A549 (cell line): ENCODE measurements around the gene SCFD1. TPM values are rescaled to one million over a fixed set of nuclear protein-coding genes. Genes with fewer than 3 reads are reported as not detected.

Experiments used
- ATAC-seq, 2 experiments: fragments of 200-7000 bp in 1 of 2; fragments of >200 bp in 1 of 2; cut with Nextera tagmentation in 1 of 2; cut with Tn5 transposase in 1 of 2; 3 replicates each; pipeline versions ENCODE4 v1.8.0 to v1.9.1; 2018 to 2020; ENCODE audit warnings: mild to moderate bottlenecking in 1 of 2, moderate library complexity in 1 of 2
- CTCF ChIA-PET: fragments of 300-600 bp; sonication (Branson Sonifier 250); formaldehyde crosslinking; extraction: SDS; loops from one replicate; lab custom pipeline; 2021; ENCODE audit warnings: antibody characterized with exemption, inconsistent platforms; lab: Yijun Ruan, JAX
- POLR2A ChIA-PET: fragments of 350-600 bp; formaldehyde crosslinking; extraction: SDS; loops from one replicate; lab custom pipeline; 2021; ENCODE audit warnings: antibody characterized with exemption, inconsistent platforms; lab: Yijun Ruan, JAX
- DNase-seq, 2 experiments: peaks; one replicate each; pipeline versions ENCODE4 v3.0.0 to v3.0.0-alpha.2; 2011 to 2016; ENCODE audit warnings: low read depth in 1 of 2, low spot score in 1 of 2
- FAIRE-seq: peaks from 2 replicates; lab custom pipeline; 2011; peaks lifted over from hg19 to GRCh38; lab: Jason Lieb, UNC
- H3K27ac ChIP-seq, 2 experiments: fragments of >200 bp; sonication (Bioruptor Twin); formaldehyde crosslinking; 3 replicates each; pipeline ENCODE4 v1.5.1; 2016 to 2017
- H3K4me1 ChIP-seq: fragments of >200 bp; sonication (Bioruptor Twin); formaldehyde crosslinking; 3 replicates; pipeline ENCODE4 v1.6.1; 2016
- H3K4me2 ChIP-seq: fragments of >200 bp; sonication (Bioruptor Twin); formaldehyde crosslinking; 3 replicates; pipeline ENCODE4 v1.6.1; 2016
- H3K4me3 ChIP-seq: fragments of >200 bp; sonication (Bioruptor Twin); formaldehyde crosslinking; 3 replicates; pipeline ENCODE4 v1.5.1; 2016
- H3K9me3 ChIP-seq: fragments of >200 bp; sonication (Bioruptor Twin); formaldehyde crosslinking; 3 replicates; pipeline ENCODE4 v1.6.1; 2016
- CHD4 ChIP-seq: fragments of 200-600 bp; sonication (generic); IDR thresholded peaks from 2 replicates; pipeline ENCODE4 v1.6.1; 2016; ENCODE audit warnings: antibody characterized with exemption, mild to moderate bottlenecking, borderline replicate concordance
- CTCF ChIP-seq: fragments of >200 bp; sonication (Bioruptor Twin); formaldehyde crosslinking; IDR thresholded peaks from 3 replicates; pipeline ENCODE4 v1.5.1; 2016
- EHMT2 ChIP-seq: fragments of 200-600 bp; sonication (generic); IDR thresholded peaks from 2 replicates; pipeline ENCODE4 v1.6.1; 2016; ENCODE audit warnings: antibody characterized with exemption, low read depth, mild to moderate bottlenecking, moderate library complexity
- FOSB ChIP-seq: fragments of 250-450 bp; sonication (Bioruptor Pico); IDR thresholded peaks from 2 replicates; pipeline ENCODE4 v1.5.0; 2020; ENCODE audit warnings: mild to moderate bottlenecking, moderate library complexity
- FOSL2 ChIP-seq, 2 experiments: fragments of 450-650 bp in 1 of 2; fragments of >200 bp in 1 of 2; sonication (Bioruptor Twin) in 1 of 2; formaldehyde crosslinking; IDR thresholded peaks; 2 replicates each; pipeline versions ENCODE4 v1.5.0 to v1.6.1; 2016 to 2020; ENCODE audit warnings: mild to moderate bottlenecking in 1 of 2, moderate library complexity in 1 of 2
- HOXB5 ChIP-seq: fragments of 250-450 bp; sonication (Bioruptor Pico); IDR thresholded peaks from 2 replicates; pipeline ENCODE4 v1.5.0; 2020; ENCODE audit warnings: mild to moderate bottlenecking, moderate library complexity
- JUN ChIP-seq, 2 experiments: fragments of >200 bp; sonication (Bioruptor Twin); formaldehyde crosslinking; IDR thresholded peaks; 2 replicates in 1 of 2; 3 replicates in 1 of 2; pipeline ENCODE4 v1.6.1; 2016 to 2017
- JUNB ChIP-seq: fragments of >200 bp; sonication (Bioruptor Twin); formaldehyde crosslinking; IDR thresholded peaks from 2 replicates; pipeline ENCODE4 v1.6.1; 2016
- MAX ChIP-seq: IDR thresholded peaks from 2 replicates; pipeline ENCODE4 v1.6.1; 2012
- MYC ChIP-seq: IDR thresholded peaks from 2 replicates; pipeline ENCODE4 v1.6.1; 2012; ENCODE audit warnings: mild to moderate bottlenecking, inconsistent platforms, low read length, improper control_type of control experiment, borderline replicate concordance
- NPAS2 ChIP-seq: fragments of 250-450 bp; sonication (Bioruptor Pico); IDR thresholded peaks from 2 replicates; pipeline ENCODE4 v1.8.0; 2022; ENCODE audit warnings: mild to moderate bottlenecking, moderate library complexity, borderline replicate concordance
- POLR2A ChIP-seq: IDR thresholded peaks from 2 replicates; pipeline ENCODE4 v1.6.1; 2012; ENCODE audit warnings: mild to moderate bottlenecking, low read length
- RAD21 ChIP-seq, 2 experiments: fragments of >200 bp in 1 of 2; sonication (Bioruptor Twin) in 1 of 2; formaldehyde crosslinking in 1 of 2; IDR thresholded peaks in 1 of 2; conservative IDR thresholded peaks in 1 of 2; 2 replicates in 1 of 2; 3 replicates in 1 of 2; pipeline ENCODE4 v1.6.1; 2012 to 2018; ENCODE audit warnings: inconsistent platforms in 1 of 2
- RARB ChIP-seq: fragments of 250-450 bp; sonication (Bioruptor Pico); IDR thresholded peaks from 2 replicates; pipeline ENCODE4 v1.8.0; 2021; ENCODE audit warnings: mild to moderate bottlenecking, moderate library complexity
- RNF2 ChIP-seq: fragments of 200-600 bp; sonication (generic); IDR thresholded peaks from 2 replicates; pipeline ENCODE4 v1.6.1; 2016; ENCODE audit warnings: low read depth, mild to moderate bottlenecking, antibody characterized with exemption, moderate library complexity, borderline replicate concordance
- SREBF2 ChIP-seq: fragments of 450-650 bp; IDR thresholded peaks from 2 replicates; pipeline ENCODE4 v1.6.1; 2014; ENCODE audit warnings: mild to moderate bottlenecking, moderate library complexity
- TP53 ChIP-seq: fragments of 250-450 bp; sonication (Bioruptor Pico); IDR thresholded peaks from 2 replicates; pipeline ENCODE4 v1.5.0; 2021; ENCODE audit warnings: mild to moderate bottlenecking, moderate library complexity
- ZNF302 ChIP-seq: fragments of 250-450 bp; sonication (Bioruptor Pico); IDR thresholded peaks from 2 replicates; pipeline ENCODE4 v1.9.0; 2021; ENCODE audit warnings: inconsistent platforms, mild to moderate bottlenecking, moderate library complexity
- ZSCAN20 ChIP-seq: fragments of 250-450 bp; sonication (Bioruptor Pico); IDR thresholded peaks from 2 replicates; pipeline ENCODE4 v1.8.0; 2022; ENCODE audit warnings: mild to moderate bottlenecking, moderate library complexity
- WGBS: methylation state at CpG from one replicate; pipeline ENCODE4 v1.1.6; 2017; ENCODE audit errors: missing lambda C conversion rate; 5-methylcytosine and 5-hydroxymethylcytosine counted together
- polyA plus RNA-seq, 4 experiments: library from polyadenylated mRNA; depleted of rRNA in 3 of 4; stranded (reverse); fragments of >200 nt; fragmentation: RNase III in 1 of 4; extraction: RNeasy Plus Mini Kit Qiagen cat#74134 plus additional on column Dnase treatment in 1 of 4; gene quantifications; 2 replicates in 3 of 4; 3 replicates in 1 of 4; pipeline ENCODE4 v1.2.3, GENCODE V29; 2011 to 2017
- TF ChIP-seq, protein P1 (sequence below): fragments of 450-650 bp; IDR thresholded peaks from 2 replicates; pipeline ENCODE4 v1.6.1; 2014; ENCODE audit warnings: antibody characterized with exemption
- TF ChIP-seq, protein P2 (sequence below): fragments of 250-450 bp; sonication (Bioruptor Pico); IDR thresholded peaks from 2 replicates; pipeline ENCODE4 v1.5.0; 2021; ENCODE audit warnings: mild to moderate bottlenecking, moderate library complexity, borderline replicate concordance

The SCFD1 gene
- polyA plus RNA-seq, 2 of the 4 experiments (the other 2 are of a cell fraction): 52.1 to 158 TPM

GRCh38 chr14:30610787-30611343 lies 11.3 kb upstream of the SCFD1 start:
- no peak overlapping the region for H3K27ac ChIP-seq
- 30% methylated on average over 6 of the region's 6 CpGs for WGBS
- ChIA-PET CTCF (interaction anchor here (0.9 to 3.6 kb wide), 6 partner anchors 10 to 61 kb away, joined by 3 to 24 read pairs (median 4); partner anchors contain the start of gene SCFD1), POLR2A (no interaction called here)
- peak overlapping the region; percentile 37 for H3K4me2 ChIP-seq
- no peaks in the 10 kb centered on the region for H3K9me3 ChIP-seq
- H3K4me1 ChIP-seq: peaks cover 25% of the 10 kb centered on the region
- ATAC-seq (peak; percentile 70 to 80; a peak in 4 of 6 replicates), DNase-seq (peak; percentile 13 to 60), FAIRE-seq (peak; percentile 74)
- no peak overlapping the region for H3K4me3 ChIP-seq
- TF ChIP-seq NPAS2 (CRISPR knock-in tag) (no peak), RAD21 (conservative IDR thresholded peaks at IDR 0.05 in 1 of 2, IDR thresholded peaks at IDR 0.05 in 1 of 2) (0 out of 5 replicates have a peak, but pooled peaks have one; percentile 24 to 29), CTCF (peak; percentile 23; the same call in 2 of the 3 replicates)

DNA sequence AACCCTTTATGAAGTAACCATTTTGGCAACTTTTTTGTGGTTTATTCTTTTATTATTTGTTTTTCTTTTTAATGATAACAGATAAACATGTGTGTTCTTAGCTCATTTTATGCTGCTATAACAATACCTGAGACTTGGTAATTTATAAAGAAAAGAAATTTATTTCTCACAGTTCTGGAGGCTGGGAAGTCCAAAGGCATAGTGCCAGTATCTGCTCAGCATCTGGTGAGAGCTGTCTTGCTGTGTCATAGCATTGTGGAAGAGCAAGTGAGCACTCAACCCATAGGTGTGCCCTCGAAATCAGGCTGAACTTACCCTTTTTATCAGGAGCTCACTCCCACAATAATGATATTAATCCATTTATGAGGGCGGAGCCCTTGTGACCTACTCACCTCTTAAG lies 8.0 kb upstream of the SCFD1 start:
- DNase-seq (no peak), FAIRE-seq (no peak), ATAC-seq (no peak)
- TF ChIP-seq, protein P1, sequence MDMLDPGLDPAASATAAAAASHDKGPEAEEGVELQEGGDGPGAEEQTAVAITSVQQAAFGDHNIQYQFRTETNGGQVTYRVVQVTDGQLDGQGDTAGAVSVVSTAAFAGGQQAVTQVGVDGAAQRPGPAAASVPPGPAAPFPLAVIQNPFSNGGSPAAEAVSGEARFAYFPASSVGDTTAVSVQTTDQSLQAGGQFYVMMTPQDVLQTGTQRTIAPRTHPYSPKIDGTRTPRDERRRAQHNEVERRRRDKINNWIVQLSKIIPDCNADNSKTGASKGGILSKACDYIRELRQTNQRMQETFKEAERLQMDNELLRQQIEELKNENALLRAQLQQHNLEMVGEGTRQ: no peak
- no peak for TF ChIP-seq SREBF2
- no peak for TF ChIP-seq JUN (IDR thresholded peaks at IDR 0.05)
- no peak for TF ChIP-seq NPAS2 (CRISPR knock-in tag)
- no peak for TF ChIP-seq MAX
- no peak for TF ChIP-seq CHD4
- TF ChIP-seq TP53: no peak
- TF ChIP-seq ZSCAN20 (CRISPR knock-in tag): no peak
- no peak for TF ChIP-seq EHMT2
- TF ChIP-seq POLR2A: no peak
- TF ChIP-seq HOXB5: no peak
- TF ChIP-seq, protein P2, sequence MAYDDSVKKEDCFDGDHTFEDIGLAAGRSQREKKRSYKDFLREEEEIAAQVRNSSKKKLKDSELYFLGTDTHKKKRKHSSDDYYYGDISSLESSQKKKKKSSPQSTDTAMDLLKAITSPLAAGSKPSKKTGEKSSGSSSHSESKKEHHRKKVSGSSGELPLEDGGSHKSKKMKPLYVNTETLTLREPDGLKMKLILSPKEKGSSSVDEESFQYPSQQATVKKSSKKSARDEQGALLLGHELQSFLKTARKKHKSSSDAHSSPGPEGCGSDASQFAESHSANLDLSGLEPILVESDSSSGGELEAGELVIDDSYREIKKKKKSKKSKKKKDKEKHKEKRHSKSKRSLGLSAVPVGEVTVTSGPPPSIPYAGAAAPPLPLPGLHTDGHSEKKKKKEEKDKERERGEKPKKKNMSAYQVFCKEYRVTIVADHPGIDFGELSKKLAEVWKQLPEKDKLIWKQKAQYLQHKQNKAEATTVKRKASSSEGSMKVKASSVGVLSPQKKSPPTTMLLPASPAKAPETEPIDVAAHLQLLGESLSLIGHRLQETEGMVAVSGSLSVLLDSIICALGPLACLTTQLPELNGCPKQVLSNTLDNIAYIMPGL: no peak
- no peak for TF ChIP-seq JUNB
- TF ChIP-seq ZNF302: no peak
- TF ChIP-seq MYC: no peak
- TF ChIP-seq RNF2: no peak
- ChIA-PET CTCF (no interaction called here), POLR2A (no interaction called here)
- H3K4me1 ChIP-seq: peaks cover 14% of the 10 kb centered on the region
- no peaks in the 10 kb centered on the region for H3K9me3 ChIP-seq
- no peak overlapping the region for H3K4me3 ChIP-seq
- WGBS: 89% methylated on average over 2 of the region's 2 CpGs
- H3K4me2 ChIP-seq: no peak overlapping the region
- H3K27ac ChIP-seq: no peak overlapping the region

GRCh38 chr14:30620178-30620577 lies 1.9 kb upstream of the SCFD1 start:
- TF ChIP-seq, protein P2: no peak
- TF ChIP-seq FOSB: no peak
- TF ChIP-seq ZSCAN20 (CRISPR knock-in tag): no peak
- TF ChIP-seq FOSL2 (IDR thresholded peaks at IDR 0.05): no peak
- TF ChIP-seq FOSL2 (CRISPR knock-in tag; IDR thresholded peaks at IDR 0.05): peak; percentile 46; the same call in 1 of the 2 replicates
- TF ChIP-seq RARB (CRISPR knock-in tag): no peak
- no peak overlapping the region for H3K27ac ChIP-seq
- H3K4me3 ChIP-seq: no peak overlapping the region
- 33% methylated on average over 1 of the region's 1 CpG for WGBS
- no peaks in the 10 kb centered on the region for H3K9me3 ChIP-seq
- ChIA-PET POLR2A (interaction anchor here (0.6 kb wide), 1 partner anchor 54 kb away, joined by 3 read pairs; no protein-coding TSS in a partner anchor), CTCF (interaction anchor here (3.6 kb wide), 1 partner anchor 10 kb away, joined by 24 read pairs; no protein-coding TSS in a partner anchor)
- FAIRE-seq: no peak
- H3K4me1 ChIP-seq: peaks cover 26% of the 10 kb centered on the region; the same call in 2 of the 3 replicates
- ATAC-seq: no peak
- peak in 1 of 2 experiments; percentile 7 for DNase-seq
- H3K4me2 ChIP-seq: peak overlapping the region; percentile 6; the same call in 1 of the 3 replicates
